ENCODE results near the gene GHSR.

- no peak for TF ChIP-seq ATF3 (IDR thresholded peaks at IDR 0.05)
- no peak for TF ChIP-seq CTCF (IDR thresholded peaks at IDR 0.05; ENCODE audit: low read depth, low read length, missing input control)
- no peak for TF ChIP-seq TAF1 (conservative IDR thresholded peaks at IDR 0.05)
- no peak for TF ChIP-seq FOXA1 (IDR thresholded peaks at IDR 0.05)
- TF ChIP-seq YY1 (IDR thresholded peaks at IDR 0.05): peak; percentile 22
- no peak for TF ChIP-seq RAD21 (IDR thresholded peaks at IDR 0.05)
- TF ChIP-seq MAX (IDR thresholded peaks at IDR 0.05): no peak
- no peak for TF ChIP-seq ZBTB33 (IDR thresholded peaks at IDR 0.05)
- TF ChIP-seq REST (IDR thresholded peaks at IDR 0.05): peak; percentile 98
- no peak for TF ChIP-seq SP1 (IDR thresholded peaks at IDR 0.05)
- TF ChIP-seq EGR1 (IDR thresholded peaks at IDR 0.05; ENCODE audit: low read depth in 2 of 2): no peak
- no peak for TF ChIP-seq GABPA (IDR thresholded peaks at IDR 0.05 in 1 of 2, conservative IDR thresholded peaks at IDR 0.05 in 1 of 2)
- TF ChIP-seq JUND (IDR thresholded peaks at IDR 0.05): no peak
Observed at GRCh38 chr3:172449466-172450149, 1.4 kb upstream of the GHSR start.
